ENCODE results near the gene SUMF2. TPM values are rescaled to one million over a fixed set of nuclear protein-coding genes. Genes with fewer than 3 reads are reported as not detected.
"Not testable (repeated sequence)": the region's sequence is repeated elsewhere in the genome, so short reads cannot be mapped to it uniquely, and the experiment has no call there.

Gene SUMF2
- total RNA-seq: 202 TPM
- polyA plus RNA-seq (ENCODE audit: insufficient read depth, low read depth, low replicate concordance): 175 TPM
- long read RNA-seq, donor 1, transcript SUMF2-208 (9 exons, 2,052 nt): major isoform, 19 of 31 reads
- long read RNA-seq, donor 1, partial matches to known transcripts: 0 of 31 reads
- long read RNA-seq, donor 1, other reads (novel, unspliced or antisense): 0 of 31 reads
- long read RNA-seq, donor 2, transcript SUMF2-208 (9 exons, 2,052 nt): major isoform, 7 of 979 reads
- long read RNA-seq, donor 2, partial matches to known transcripts: 459 of 979 reads
- long read RNA-seq, donor 2, other reads (novel, unspliced or antisense): 506 of 979 reads
- long read RNA-seq, donor 3, transcript SUMF2-208 (9 exons, 2,052 nt): major isoform, 23 of 40 reads
- long read RNA-seq, donor 3, transcript SUMF2-216 (3 exons, 1,195 nt): minor isoform, 6 of 40 reads
- long read RNA-seq, donor 3, partial matches to known transcripts: 7 of 40 reads
- long read RNA-seq, donor 3, other reads (novel, unspliced or antisense): 0 of 40 reads
- long read RNA-seq, donor 4, transcript SUMF2-208 (9 exons, 2,052 nt): major isoform, 25 of 33 reads
- long read RNA-seq, donor 4, partial matches to known transcripts: 0 of 33 reads
- long read RNA-seq, donor 4, other reads (novel, unspliced or antisense): 0 of 33 reads
- long read RNA-seq, donor 5, partial matches to known transcripts: 0 of 1 reads
- long read RNA-seq, donor 5, other reads (novel, unspliced or antisense): 0 of 1 reads
- long read RNA-seq, donor 6, partial matches to known transcripts: 825 of 1,712 reads
- long read RNA-seq, donor 6, other reads (novel, unspliced or antisense): 883 of 1,712 reads
- long read RNA-seq, donor 7, transcript SUMF2-204 (8 exons, 1,683 nt): minor isoform, 8 of 284 reads
- long read RNA-seq, donor 7, transcript SUMF2-205 (10 exons, 1,171 nt): minor isoform, 16 of 284 reads
- long read RNA-seq, donor 7, transcript SUMF2-208 (9 exons, 2,052 nt): major isoform, 206 of 284 reads
- long read RNA-seq, donor 7, partial matches to known transcripts: 10 of 284 reads
- long read RNA-seq, donor 7, other reads (novel, unspliced or antisense): 31 of 284 reads
- long read RNA-seq, donor 8, transcript SUMF2-208 (9 exons, 2,052 nt): major isoform, 9 of 15 reads
- long read RNA-seq, donor 8, partial matches to known transcripts: 0 of 15 reads
- long read RNA-seq, donor 8, other reads (novel, unspliced or antisense): 0 of 15 reads
- long read RNA-seq, donor 9, transcript SUMF2-208 (9 exons, 2,052 nt): major isoform, 5 of 8 reads
- long read RNA-seq, donor 9, partial matches to known transcripts: 0 of 8 reads
- long read RNA-seq, donor 9, other reads (novel, unspliced or antisense): 0 of 8 reads
- long read RNA-seq, donor 10, transcript SUMF2-218 (5 exons, 568 nt): minor isoform, 5 of 25 reads
- long read RNA-seq, donor 10, transcript SUMF2-208 (9 exons, 2,052 nt): major isoform, 13 of 25 reads
- long read RNA-seq, donor 10, partial matches to known transcripts: 0 of 25 reads
- long read RNA-seq, donor 10, other reads (novel, unspliced or antisense): 0 of 25 reads

DNA sequence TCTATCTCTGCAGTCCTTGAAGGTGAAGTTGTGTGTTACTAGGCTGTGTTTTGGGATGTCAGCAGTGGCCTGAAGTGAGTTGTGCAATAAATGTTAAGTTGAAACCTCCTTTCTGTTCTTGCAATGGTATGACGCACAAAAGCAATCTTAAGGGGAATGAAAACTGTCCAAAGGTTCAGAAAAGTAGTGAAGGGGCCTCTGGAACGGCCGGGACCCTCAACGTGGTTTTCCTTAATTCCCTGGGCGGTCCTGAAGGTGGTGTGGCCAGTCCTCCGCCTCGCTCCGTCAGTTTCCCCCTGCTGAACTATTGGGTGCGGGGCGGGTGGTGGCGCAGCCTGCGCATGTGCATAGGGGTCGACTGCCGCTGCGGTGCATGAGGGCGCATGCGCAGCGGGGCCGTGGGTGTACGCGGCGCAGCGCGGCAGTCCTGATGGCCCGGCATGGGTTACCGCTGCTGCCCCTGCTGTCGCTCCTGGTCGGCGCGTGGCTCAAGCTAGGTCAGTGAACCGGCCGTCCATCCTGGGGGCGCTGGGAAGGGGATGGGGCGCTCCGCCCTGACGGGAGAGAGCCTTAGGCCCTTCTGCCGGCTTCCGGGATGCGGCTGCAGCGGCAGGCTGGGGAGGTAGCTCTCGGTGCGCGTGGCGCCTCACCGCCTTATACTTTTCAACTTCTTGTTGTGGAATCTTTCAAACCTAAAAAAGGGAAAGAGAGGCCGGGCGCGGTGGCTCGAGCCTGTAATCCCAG, at the start of gene SUMF2:
Gene SUMF2, plus strand, starts transcription at position 405 of the 744 bp plus-strand sequence. Its CDS starts 26 bp downstream, at position 431.
- no peak for FAIRE-seq
- peaks cover 0 to 3% (median 0%) of the 10 kb centered on the region in 3 donors for H3K4me1 ChIP-seq (ENCODE audit: control insufficient read depth in 2 of 3, insufficient read depth in 2 of 3, low read depth in 1 of 3, low read length in 3 of 3)
- peaks cover 6 to 33% (median 20%) of the 10 kb centered on the region in 3 donors for H3K36me3 ChIP-seq (ENCODE audit: control insufficient read depth in 2 of 3, insufficient read depth in 3 of 3, low read length in 3 of 3)
- peak; percentile 94 to 97 (median 97) for DNase-seq
- peak within 1 kb of the TSS; percentile 67 to 80 (median 77) for H3K9ac ChIP-seq (ENCODE audit: low read length in 3 of 3)
- no peaks in the 10 kb centered on the region for H3K27me3 ChIP-seq (ENCODE audit: control insufficient read depth, insufficient read depth, low read length)
- intact Hi-C loops (cut with DNase I): no loop called here
- peak within 1 kb of the TSS; percentile 73 to 89 (median 83) for H3K4me3 ChIP-seq (ENCODE audit: low read length in 3 of 3)
- no peaks in the 10 kb centered on the region for H3K9me3 ChIP-seq (ENCODE audit: control insufficient read depth in 2 of 3, insufficient read depth in 1 of 3, low read length in 3 of 3)
- TF ChIP-seq, protein P1, sequence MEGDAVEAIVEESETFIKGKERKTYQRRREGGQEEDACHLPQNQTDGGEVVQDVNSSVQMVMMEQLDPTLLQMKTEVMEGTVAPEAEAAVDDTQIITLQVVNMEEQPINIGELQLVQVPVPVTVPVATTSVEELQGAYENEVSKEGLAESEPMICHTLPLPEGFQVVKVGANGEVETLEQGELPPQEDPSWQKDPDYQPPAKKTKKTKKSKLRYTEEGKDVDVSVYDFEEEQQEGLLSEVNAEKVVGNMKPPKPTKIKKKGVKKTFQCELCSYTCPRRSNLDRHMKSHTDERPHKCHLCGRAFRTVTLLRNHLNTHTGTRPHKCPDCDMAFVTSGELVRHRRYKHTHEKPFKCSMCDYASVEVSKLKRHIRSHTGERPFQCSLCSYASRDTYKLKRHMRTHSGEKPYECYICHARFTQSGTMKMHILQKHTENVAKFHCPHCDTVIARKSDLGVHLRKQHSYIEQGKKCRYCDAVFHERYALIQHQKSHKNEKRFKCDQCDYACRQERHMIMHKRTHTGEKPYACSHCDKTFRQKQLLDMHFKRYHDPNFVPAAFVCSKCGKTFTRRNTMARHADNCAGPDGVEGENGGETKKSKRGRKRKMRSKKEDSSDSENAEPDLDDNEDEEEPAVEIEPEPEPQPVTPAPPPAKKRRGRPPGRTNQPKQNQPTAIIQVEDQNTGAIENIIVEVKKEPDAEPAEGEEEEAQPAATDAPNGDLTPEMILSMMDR (IDR thresholded peaks at IDR 0.05; ENCODE audit: borderline replicate concordance, extremely low read depth, insufficient read depth): peak; percentile 24
- H3K27ac ChIP-seq (ENCODE audit: low read depth in 2 of 2, low read length in 2 of 2): peak within 1 kb of the TSS; percentile 95

GRCh38 chr7:56017015-56017414, 47.1 kb upstream of the SUMF2 start:
- H3K27ac ChIP-seq (ENCODE audit: low read depth in 2 of 2, low read length in 2 of 2); H3K4me1 ChIP-seq (ENCODE audit: control insufficient read depth in 2 of 3, insufficient read depth in 2 of 3, low read depth in 1 of 3, low read length in 3 of 3); H3K4me3 ChIP-seq (ENCODE audit: low read length in 3 of 3); DNase-seq; intact Hi-C loops (cut with DNase I); H3K36me3 ChIP-seq (ENCODE audit: control insufficient read depth in 2 of 3, insufficient read depth in 3 of 3, low read length in 3 of 3); FAIRE-seq; H3K9me3 ChIP-seq (ENCODE audit: control insufficient read depth in 2 of 3, insufficient read depth in 1 of 3, low read length in 3 of 3); H3K9ac ChIP-seq (ENCODE audit: low read length in 3 of 3); H3K27me3 ChIP-seq (ENCODE audit: control insufficient read depth, insufficient read depth, low read length): not testable (repeated sequence)

GRCh38 chr7:56019501-56019900, 44.6 kb upstream of the SUMF2 start:
- Histone ChIP-seq H3K9ac (ENCODE audit: low read length in 3 of 3) (no peak overlapping the region), H3K9me3 (ENCODE audit: control insufficient read depth in 2 of 3, insufficient read depth in 1 of 3, low read length in 3 of 3) (no peaks in the 10 kb centered on the region), H3K27me3 (ENCODE audit: control insufficient read depth, insufficient read depth, low read length) (no peaks in the 10 kb centered on the region), H3K4me3 (ENCODE audit: low read length in 3 of 3) (no peak overlapping the region), H3K4me1 (ENCODE audit: control insufficient read depth in 2 of 3, insufficient read depth in 2 of 3, low read depth in 1 of 3, low read length in 3 of 3) (no peaks in the 10 kb centered on the region), H3K36me3 (ENCODE audit: control insufficient read depth in 2 of 3, insufficient read depth in 3 of 3, low read length in 3 of 3) (peaks cover 0 to 4% (median 2%) of the 10 kb centered on the region in 3 donors), H3K27ac (ENCODE audit: low read depth in 2 of 2, low read length in 2 of 2) (no peak overlapping the region)
- FAIRE-seq (no peak), DNase-seq (peak in 1 of 5 donors; percentile 38)
- intact Hi-C loops (cut with DNase I): no loop called here
- TF ChIP-seq, protein P1 (IDR thresholded peaks at IDR 0.05; ENCODE audit: borderline replicate concordance, extremely low read depth, insufficient read depth): no peak

Data from kidney (tissue), 22 donors.